Hematopoietic multipotent progenitor cell treated with erythropoietin and hydrocortisone succinate and interleukin-3 and kit ligand, for 17 days (in vitro differentiated cells): ENCODE measurements around the gene RPS6KL1.
"Not testable (repeated sequence)": the region's sequence is repeated elsewhere in the genome, so short reads cannot be mapped to it uniquely, and the experiment has no call there.

ENCODE experiments used
- DNase-seq: peaks from one replicate; pipeline ENCODE4 v3.0.0-alpha.2; 2015; ENCODE audit warnings: low spot score

RPS6KL1 gene

DNA sequence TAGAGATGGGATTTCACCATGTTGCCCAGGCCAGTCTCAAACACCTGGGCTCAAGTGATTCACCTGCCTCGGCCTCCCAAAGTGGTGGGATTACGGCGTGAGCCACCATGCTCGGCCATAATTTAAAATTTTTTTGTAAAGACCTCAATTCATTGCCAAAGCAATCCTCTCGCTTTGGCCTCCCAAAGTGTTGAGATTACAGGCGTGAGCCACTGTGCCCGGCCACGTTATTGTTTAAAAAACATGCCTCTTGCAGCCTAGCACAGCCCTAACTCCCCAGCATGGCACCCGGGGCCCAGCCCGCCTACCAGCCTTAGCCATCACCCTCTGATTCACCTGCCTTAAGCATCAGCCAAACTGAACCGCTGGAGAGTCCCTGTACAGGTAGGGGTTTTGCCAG is 13.1 kb upstream of the RPS6KL1 start:
- no peak for DNase-seq

DNA sequence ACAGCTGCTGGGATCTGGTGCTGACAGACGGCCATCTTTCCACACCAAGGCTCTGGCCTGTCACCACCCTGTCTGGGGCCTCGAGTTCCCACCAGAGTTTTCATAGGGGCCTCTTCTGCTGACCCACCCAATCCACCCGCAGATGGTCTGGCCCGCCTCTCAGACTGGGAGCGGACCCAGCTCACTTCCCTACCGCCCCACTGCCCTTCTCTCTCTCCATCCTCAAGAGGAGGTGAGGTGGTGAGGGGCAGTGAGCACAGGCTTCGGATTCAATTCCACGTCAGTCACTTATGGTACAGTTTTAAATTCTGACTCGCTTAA is 12.3 kb upstream of the RPS6KL1 start:
- no peak for DNase-seq

DNA sequence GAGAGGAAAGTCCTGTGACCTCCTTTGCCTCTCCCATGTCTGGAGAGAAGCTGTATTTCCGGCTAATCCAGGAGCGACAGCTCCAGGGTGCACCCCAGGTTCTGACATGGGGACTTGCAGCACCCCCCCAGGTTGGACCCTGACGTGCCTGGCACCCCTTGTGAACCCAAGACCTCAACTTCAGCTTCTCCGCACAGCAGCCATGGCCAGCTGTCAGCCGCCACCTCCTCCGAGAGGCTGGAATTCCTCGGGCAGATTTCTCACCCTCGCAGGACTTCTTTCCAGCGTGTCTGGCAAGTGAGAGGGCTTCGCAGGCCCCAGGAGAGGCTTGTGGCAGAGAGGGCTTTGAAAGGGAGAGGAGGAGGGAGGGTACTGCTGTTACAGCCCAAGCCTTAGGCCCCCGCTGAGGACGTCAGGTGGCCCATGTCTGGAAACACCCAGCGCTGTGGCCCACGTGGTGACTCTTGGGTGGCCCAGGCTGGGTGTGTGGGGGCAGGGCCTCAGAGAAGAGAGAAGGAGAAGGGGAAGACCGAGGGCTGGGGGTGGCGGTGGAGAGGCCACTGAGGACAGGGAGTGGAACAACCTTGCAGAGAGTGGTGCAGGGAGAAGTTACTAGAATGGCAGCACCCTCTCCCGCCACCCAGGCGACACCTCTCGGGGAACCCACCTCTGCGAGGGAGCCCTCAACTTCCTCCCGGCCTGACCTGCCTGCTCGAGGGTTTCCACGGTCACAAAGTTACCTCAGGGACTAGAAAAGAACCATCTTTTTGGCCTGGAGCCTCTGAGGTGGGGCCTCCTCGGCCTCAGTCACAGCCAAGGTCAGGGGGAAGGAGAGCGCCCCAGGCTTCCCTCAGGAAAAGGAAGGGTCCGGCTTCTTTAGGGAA is 11.7 kb upstream of the RPS6KL1 start:
- DNase-seq, result no peak

DNA sequence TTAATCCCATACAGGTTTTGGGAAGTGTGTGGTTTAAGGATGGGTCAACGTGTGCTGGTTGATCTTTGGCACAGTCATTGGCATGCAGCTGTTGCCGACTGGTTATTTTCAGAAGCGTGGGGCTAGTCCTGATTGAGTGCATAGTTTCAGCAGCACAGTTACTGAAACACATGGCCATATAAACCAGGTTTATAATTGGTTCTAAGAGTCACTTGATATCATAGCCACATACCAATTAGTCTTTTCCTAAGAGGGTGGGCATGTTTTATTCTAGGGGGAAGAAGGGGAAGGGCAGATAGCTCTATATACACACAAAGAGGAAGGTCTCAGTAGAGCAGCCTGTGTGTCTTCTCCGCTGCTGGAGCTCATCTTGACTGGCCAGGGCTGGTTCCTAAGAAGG is 11.0 kb upstream of the RPS6KL1 start:
- DNase-seq, result no peak

DNA sequence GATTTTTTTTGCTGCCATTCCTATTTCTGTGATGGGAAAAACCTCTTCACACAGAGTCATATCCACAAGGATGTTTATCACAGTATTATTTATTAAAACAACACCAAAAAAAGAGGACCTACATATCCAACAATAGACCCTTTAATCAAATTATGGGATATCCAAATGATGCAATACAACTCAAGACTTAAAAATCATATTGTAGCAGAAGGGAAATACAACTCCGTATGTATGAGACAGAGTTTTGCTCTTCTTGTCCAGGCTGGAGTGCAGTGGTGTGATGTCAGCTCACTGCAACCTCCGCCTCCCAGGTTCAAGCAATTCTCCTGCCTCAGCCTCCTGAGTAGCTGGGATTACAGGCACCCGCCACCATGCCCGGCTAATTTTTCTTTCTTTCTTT is 9.9 kb upstream of the RPS6KL1 start:
- DNase-seq, result not testable (repeated sequence)

DNA sequence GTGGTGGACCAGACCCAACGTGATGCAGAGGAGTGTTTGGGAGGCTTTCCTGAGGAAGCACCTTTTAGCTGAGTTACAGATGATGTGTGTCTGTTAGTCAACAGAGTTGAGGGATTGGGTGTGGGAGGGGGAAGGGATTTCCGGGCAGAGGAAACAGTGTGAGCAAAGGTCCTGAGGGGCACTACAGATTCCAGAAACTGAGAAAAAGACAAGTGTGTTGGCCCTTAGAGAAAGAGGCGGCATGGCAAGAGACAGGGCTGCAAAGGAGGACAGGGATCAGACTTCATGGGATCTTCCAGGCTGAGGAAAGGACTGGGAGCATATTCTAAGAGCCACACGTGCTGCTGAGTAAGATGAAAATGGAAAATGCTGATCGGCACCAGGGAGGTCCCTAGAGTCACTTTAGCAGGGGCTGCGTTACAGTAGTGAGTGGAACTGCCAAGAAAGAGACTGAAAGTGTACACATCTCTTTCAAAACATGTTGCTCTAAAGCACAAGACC is 9.4 kb upstream of the RPS6KL1 start:
- no peak for DNase-seq

DNA sequence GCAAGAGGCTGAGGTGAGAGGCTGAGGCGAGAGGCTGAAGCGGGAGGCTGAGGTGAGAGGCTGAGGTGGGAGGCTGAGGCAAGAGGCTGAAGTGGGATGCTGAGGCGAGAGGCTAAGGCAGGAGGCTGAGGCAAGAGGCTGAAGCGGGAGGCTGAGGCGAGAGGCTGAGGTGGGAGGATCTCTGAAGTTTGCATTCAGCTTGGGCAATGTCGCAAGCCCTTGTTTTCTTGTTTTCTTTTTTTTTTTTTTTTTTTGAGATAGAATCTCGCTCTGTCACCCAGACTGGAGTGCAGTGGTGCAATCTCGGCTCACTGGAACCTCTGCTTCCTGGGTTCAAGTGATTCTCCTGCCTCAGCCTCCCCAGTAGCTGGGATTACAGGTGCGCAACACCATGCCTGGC is 8.7 kb upstream of the RPS6KL1 start:
- not testable (repeated sequence) for DNase-seq

DNA sequence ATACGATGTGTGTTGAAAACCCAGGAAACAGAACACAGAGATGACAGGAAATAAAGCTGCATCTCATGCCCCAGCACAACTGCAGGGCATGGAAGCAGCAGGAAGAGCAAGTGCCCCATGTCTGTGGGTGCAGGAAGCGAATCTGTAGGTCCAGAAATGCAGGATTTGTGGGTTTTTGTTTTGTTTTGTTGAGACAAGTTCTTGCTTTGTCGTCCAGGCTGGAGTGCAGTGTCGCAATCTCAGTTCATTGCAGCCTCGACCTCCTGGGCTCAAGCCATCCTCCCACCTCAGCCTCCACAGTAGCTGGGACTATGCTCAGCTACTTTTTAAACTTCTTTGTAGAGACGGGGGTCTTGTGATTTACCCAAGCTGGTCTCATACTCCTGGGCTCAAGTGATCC is 6.2 kb upstream of the RPS6KL1 start:
- DNase-seq, result no peak

DNA sequence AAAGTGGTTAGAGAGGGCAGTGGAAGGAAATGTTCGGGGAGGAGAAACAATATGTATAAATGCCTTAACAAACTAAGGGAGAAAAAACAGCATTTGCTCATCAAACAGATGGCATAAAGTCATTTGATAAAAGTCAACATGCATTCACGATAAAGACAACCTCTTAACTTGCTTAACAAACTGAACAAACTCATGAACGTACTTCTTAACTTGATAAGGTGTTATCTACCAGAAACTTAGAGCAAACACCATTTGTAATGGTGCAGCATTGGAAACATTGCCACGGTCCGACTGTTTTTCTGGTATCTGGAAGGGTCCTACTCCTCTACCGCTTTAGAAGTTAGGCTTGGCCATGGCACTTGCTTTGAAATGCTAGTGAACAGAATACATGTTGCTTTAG is 4.2 kb upstream of the RPS6KL1 start:
- peak; percentile 46 for DNase-seq

DNA sequence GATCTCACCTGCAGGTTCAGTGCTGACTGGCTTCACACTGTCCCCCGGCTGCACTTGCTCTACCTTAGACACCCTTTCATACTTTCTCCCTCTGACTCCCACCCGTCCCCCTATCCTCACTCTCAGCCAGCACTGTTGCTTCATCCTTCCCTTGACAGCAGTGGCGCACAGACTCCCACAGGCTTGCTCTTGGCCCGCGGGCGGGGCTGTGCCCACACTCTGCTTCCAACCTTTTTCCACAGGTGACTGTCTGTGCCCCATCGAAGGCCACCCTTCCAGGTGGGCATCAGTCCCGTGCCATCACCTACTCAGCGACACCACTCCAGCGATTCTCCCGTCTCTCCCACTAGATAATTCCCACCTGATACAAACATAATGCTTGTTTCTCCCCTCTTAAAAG is 1.0 kb upstream of the RPS6KL1 start:
- no peak for DNase-seq

DNA sequence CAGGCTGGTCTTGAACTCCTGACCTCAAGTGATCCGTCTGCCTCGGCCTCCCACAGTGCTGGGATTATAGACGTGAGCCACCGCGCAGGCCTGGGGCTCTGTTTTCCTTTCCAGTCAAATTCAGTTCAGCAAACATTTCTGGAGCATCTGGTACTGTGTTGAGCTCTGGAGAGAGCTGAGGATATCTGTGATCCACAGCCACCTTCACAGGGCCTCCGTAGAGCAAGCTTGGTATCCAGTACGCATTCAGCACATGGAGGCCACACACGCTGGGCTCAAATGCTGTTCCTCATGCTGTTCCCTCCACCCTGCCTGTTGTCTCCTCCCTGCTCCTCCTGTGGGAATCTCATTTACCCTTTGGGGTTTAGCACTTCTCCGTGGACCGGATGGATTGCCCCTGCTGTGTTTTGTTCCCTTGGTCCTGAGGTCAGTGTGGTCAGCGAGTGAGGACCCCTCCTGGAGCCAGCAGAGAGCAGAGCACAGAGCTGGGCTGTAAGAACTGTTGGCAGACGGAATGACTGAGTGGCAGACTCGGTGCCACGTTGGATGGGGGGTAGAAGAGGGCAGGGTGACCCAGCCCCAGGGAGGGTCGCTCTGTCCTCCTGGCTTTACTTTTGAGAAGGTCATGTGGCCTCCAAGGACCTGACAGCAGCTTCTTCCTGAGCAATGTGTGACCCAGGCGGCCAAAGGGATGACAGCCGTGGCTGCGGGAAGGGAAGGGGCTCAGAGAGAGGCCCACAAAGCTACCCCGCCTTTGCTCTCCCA is 891 bp downstream of the RPS6KL1 start:
- no peak for DNase-seq

DNA sequence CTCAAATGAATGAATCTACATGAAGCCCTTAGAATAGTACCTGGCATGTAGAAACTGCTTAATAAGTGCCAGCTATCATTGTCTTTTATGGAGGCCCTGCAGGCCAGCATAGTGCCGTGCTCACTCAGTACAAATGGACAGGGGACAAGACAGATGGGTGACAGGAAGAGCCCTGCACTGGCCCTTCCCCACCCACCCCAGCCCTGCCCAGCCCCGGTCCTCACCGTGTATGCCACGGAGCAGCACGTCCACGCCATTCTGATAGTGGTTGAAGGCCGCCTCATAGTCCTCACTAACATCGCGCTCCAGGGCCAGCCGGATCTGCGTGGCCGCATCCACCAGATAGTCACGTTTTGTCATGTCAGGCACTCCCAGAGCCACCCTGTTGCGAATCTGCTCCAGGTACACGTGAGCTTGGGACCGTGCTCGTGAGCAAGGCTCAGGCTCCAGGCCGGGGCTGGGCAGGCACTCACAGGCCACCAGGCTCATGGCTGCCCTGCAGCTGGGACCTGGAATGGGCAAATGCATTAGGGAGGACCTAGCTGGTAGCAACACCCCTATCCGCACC is 1.9 kb downstream of the RPS6KL1 start:
- no peak for DNase-seq

DNA sequence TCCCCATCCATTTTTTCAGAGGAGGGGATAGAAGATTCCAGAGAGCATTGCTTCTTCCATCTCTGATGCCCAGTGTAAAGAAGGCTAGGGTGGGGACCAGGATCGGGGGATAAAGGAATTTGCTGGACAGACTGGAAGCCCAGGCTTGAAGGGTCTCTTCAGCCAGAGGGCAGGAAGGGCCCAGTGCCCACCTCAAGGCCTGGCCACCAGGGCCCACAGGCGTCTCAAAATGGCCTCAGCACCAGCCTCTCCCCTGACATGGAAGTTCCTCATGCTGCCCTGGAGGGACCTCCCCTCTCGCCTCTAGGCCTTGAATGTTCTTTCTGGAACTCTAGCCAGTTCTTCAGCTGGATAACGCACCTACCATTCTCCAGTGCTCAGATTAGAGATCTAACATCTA is 2.8 kb downstream of the RPS6KL1 start:
- DNase-seq, result no peak

DNA sequence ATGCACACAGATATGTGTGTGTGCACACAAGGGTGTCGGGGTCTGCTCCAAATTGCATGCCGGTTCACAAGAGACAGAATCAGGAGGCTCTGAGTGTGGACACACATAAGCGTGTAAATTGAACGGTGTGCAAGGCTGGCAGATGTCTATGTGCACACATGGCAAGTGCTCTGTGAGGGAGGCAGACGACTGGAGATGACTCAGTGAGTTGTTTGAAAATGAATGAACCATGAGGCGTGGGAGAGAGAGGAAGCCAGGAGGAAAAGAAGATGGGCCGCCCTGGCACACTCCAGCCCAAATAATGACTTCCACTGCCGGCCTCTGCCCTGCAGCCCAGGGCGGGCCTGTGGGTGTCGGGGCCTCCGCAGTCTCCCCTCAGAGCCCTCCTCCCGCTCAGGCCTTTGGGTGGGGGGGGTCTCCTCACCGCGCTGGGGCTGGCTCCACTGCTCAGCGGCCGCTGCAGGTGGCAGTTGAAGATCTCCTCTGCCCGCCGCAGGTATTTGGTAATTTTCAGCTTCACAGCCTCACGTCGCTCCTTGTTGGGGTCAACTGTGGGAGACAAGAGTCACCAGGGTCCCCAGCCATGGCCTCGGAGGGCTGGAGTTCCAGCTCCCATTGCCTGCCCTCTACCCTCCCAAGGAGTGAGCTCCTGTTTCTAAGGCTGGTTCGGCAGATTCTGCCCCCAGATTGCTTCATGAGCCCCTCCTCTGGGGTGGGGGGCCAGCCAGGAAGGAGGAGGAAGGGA is 3.5 kb downstream of the RPS6KL1 start:
- DNase-seq, result no peak

DNA sequence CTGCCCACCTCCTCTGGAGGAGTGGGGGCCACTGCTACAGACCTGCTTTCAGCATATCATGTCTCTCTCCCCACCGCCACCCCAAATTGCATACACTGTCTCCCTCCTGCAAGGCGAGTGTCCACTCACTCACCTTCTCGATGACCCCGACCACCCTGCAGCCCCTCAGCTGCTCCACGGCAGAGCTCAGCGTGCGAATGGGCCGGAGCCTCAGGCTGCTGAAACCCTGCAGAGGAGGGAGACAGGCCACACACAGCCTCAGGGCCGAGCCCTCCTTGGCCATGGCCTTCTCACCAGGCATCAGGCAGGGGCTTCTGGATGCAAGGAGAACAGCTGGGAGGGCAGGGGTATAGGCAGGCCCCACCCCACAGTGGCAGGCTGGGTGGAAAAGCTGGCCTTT is 4.7 kb downstream of the RPS6KL1 start:
- DNase-seq, result no peak

DNA sequence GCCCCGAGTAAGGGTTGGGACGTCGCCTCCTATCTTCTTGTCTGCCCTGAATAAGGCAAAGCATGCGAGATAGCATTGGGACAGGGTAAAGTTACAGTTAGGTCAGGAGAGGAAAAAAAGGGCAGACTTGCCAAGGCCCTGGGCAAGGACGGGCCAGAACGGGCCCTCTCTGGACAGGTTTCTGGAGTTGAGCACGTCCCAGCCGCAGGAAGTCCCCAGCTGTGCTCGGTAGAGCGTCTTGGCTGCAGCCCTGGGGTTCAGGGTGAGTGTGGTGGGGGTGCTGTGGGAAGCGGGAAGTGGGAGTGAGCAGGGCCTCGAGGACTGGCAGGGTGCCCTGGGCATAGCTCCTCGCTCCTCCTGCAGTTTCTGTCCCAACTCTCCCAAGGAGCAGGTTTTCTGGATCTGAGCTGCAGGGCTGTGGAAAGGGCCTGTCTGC is 5.4 kb downstream of the RPS6KL1 start:
- DNase-seq, result no peak

DNA sequence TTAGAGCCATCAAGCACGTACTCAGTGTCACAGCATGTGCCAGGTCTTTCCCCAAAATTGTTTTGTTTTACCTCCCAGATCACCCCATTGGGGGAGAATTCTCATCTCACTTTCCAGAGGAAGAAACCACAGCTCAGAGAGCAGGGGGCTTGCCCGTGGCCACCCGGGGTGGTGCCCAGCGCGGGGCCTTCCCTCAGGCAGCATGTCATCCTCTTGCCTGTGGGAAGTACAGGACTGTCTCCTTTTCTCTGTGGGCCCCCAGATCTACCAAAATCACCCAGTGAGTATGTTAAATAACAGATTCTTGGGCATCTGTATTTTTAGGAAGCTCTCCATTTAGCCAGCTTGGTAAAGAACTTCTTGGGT is 5.9 kb downstream of the RPS6KL1 start:
- DNase-seq, result no peak

DNA sequence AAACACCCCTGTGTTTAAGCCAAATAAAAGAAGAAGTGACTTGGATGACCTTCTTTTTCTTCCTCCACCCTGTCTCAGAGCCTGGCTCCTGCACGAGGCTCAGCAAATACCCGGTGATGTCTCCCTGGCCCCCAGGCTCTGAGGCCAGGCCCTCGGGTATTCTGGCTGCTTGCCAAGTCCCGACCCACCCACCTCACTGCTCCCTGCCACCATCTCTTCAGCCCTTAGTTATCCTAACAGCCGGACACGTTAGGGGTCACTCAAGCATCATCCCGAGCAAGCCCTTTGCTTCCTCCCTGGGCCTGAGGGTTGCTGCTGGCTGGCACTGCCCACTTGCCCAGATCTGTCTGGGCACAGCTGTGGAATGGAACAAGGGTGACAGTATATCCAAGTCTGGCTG is 7.2 kb downstream of the RPS6KL1 start:
- no peak for DNase-seq

DNA sequence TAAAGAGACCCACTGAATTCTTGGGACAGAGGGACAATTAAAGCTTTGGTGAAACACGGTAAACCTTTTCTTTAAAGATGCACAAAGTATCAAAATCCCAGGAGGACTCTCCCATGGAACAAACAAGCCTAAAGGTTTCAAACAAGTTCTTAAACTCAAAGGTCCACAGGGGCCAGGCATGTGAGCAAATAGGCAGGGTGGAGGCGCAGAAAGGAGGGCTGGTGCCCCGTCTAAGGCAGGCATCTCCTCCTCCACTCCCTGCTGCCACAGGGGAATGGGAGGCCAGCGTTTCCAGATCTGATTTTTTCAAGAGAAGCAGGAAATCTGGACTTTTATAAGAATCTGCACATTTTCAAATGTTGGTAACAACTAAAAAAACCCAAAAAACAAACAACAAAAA is 7.6 kb downstream of the RPS6KL1 start:
- DNase-seq, result no peak

DNA sequence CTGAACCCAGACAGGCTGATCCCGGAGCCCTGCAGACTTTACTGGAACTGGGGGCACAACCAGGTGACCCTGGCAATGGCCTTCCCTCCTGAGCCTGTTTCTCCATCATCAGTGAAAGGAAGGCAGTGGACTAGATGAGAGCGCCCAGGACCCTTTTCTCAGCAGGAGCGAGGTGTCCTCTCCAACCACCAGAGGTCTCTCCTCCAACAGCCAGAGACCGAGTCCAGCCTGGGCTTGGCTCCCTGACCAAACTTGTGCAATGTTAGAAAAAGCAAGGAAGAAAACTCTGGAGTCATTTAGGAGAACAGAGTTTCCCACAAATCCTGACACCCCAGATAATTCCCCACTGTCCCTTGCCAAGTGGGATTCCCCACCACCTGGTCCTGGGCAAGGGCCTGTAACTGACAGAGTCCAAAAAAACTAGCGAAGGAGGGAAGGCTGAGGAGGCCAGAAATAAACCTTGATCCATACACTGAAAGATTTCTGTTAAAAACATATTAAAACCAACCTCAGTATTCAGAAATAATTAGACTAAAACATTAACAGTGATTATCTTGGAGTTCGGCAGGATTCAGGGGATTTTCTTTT is 9.0 kb downstream of the RPS6KL1 start:
- peak; percentile 34 for DNase-seq

DNA sequence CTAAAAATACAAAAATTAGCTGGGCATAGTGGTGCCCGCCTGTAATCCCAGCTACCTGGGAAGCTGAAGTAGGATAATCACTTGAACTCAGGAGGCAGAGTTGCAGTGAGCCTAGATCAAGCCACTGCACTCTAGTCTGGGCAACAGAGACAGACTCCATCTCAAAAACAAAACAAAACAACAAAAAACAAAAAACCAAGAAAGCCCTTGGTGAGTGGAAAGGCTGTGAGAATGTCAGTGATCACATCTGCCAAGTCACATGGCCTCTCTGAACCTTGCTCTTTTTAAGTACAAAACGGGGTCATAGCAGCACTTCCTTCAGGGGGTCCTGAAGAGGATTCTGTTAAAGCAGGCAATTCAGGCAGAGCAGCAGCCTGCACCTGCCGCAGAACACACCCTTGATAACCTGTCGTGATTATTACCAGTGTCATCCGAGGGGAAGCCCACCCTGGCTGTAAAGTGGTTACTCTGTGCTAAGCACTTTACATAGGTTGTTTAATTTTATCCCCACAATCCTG is 9.6 kb downstream of the RPS6KL1 start:
- no peak for DNase-seq

DNA sequence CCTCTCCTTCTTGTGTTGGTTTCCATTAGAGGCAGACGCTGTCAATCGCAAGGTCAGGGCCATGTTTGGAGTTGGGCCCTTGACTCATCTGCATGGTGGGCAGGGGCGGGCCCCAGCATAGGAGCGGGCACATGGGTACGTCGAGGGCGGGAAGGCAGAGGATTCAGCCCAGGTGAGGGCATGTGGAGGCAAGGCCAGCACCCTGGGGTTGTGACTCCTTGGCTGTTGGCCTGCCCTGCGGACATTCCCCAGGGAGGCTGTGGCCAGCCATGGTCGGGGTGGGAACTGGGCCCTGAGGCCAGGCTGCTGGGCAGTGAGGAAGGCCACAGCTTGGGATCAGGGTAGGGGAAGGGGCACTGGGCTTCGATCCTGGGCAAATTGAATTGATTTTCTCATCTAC is 10.3 kb downstream of the RPS6KL1 start:
- DNase-seq, result no peak
